HCEC 1CT (cell line): ENCODE results near the gene TRPM1.

Experiments used
- DNase-seq: peaks from one replicate; pipeline ENCODE4 v3.0.0-alpha.2; 2017

Gene TRPM1

GRCh38 chr15:31081588-31082250, 19.8 kb downstream of the TRPM1 start:
- DNase-seq = no peak

GRCh38 chr15:31081056-31081455, 20.5 kb downstream of the TRPM1 start:
- DNase-seq = no peak

GRCh38 chr15:31080591-31081014, 20.9 kb downstream of the TRPM1 start:
- DNase-seq = peak; percentile 14

- peak; percentile 62 for DNase-seq
Observed at GRCh38 chr15:31079519-31079918, 22.0 kb downstream of the TRPM1 start.

GRCh38 chr15:31078471-31078870, 23.1 kb downstream of the TRPM1 start:
- DNase-seq = no peak

- no peak for DNase-seq
Observed at GRCh38 chr15:31077941-31078340, 23.6 kb downstream of the TRPM1 start.

- no peak for DNase-seq
Observed at GRCh38 chr15:31077181-31077580, 24.3 kb downstream of the TRPM1 start.

- no peak for DNase-seq
Observed at GRCh38 chr15:31074321-31074720, 27.2 kb downstream of the TRPM1 start.

GRCh38 chr15:31070867-31071266, 30.7 kb downstream of the TRPM1 start:
- DNase-seq = no peak

- DNase-seq = peak; percentile 46
Observed at GRCh38 chr15:31069360-31070000, 32.0 kb downstream of the TRPM1 start.

- no peak for DNase-seq
Observed at GRCh38 chr15:31067890-31068603, 33.5 kb downstream of the TRPM1 start.

GRCh38 chr15:31065824-31066223, 35.7 kb downstream of the TRPM1 start:
- no peak for DNase-seq

- no peak for DNase-seq
Observed at GRCh38 chr15:31062911-31063310, 38.6 kb downstream of the TRPM1 start.

GRCh38 chr15:31062310-31062847, 39.1 kb downstream of the TRPM1 start:
- no peak for DNase-seq

GRCh38 chr15:31060429-31061140, 40.9 kb downstream of the TRPM1 start:
- no peak for DNase-seq

- no peak for DNase-seq
Observed at GRCh38 chr15:31058236-31058962, 43.1 kb downstream of the TRPM1 start.

- DNase-seq = no peak
Observed at GRCh38 chr15:31051496-31052080, 49.9 kb downstream of the TRPM1 start.

GRCh38 chr15:31050953-31051352, 50.6 kb downstream of the TRPM1 start:
- DNase-seq = no peak

GRCh38 chr15:31049682-31050615, 51.6 kb downstream of the TRPM1 start:
- no peak for DNase-seq

- no peak for DNase-seq
Observed at GRCh38 chr15:31049111-31049510, 52.4 kb downstream of the TRPM1 start.

- no peak for DNase-seq
Observed at GRCh38 chr15:31047437-31047836, 54.1 kb downstream of the TRPM1 start.
